Suprapubic skin (tissue), 3 donors: Measurements from ENCODE around the gene TMEM114.

ENCODE experiments used
- CTCF ChIP-seq, 2 donors: fragments of 200-600 bp in 1 of 2; fragments of 450-650 bp in 1 of 2; sonication (generic) in 1 of 2; IDR thresholded peaks; one replicate each; pipeline ENCODE4 v1.5.1; 2016 to 2019; ENCODE audit warnings: antibody characterized with exemption in 2 of 2, mild to moderate bottlenecking in 1 of 2, moderate library complexity in 1 of 2
- POLR2A ChIP-seq, 2 donors: fragments of 450-650 bp; IDR thresholded peaks; one replicate each; pipeline ENCODE4 v1.6.1; 2017; ENCODE audit warnings: antibody characterized with exemption in 2 of 2, mild to moderate bottlenecking in 2 of 2, moderate library complexity in 2 of 2

GRCh38 chr16:8554881-8555280 lies 35.4 kb downstream of the TMEM114 start:
- TF ChIP-seq POLR2A (IDR thresholded peaks at IDR 0.05) = no peak
- no peak for TF ChIP-seq CTCF (IDR thresholded peaks at IDR 0.05)
